ENCODE results near the gene VPS26A.

DNA sequence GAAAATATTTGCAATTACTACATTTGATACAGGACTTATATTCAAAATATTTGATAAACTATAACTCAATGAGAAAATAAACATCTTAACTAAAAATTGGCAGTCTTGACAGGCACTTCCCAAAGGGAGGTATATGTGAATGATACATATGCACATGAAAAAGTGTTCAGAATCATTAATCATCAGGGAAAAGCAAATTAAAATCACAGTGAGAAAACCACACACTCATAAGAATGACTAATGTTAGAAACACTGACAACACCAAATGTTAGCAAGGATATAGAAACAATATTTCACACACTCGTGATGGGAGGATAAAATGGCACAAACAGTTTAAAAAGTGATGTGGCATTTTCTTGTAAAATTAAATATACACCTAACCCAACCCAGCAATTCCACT, 4.1 kb upstream of the VPS26A start:
- TF ChIP-seq, protein P1, sequence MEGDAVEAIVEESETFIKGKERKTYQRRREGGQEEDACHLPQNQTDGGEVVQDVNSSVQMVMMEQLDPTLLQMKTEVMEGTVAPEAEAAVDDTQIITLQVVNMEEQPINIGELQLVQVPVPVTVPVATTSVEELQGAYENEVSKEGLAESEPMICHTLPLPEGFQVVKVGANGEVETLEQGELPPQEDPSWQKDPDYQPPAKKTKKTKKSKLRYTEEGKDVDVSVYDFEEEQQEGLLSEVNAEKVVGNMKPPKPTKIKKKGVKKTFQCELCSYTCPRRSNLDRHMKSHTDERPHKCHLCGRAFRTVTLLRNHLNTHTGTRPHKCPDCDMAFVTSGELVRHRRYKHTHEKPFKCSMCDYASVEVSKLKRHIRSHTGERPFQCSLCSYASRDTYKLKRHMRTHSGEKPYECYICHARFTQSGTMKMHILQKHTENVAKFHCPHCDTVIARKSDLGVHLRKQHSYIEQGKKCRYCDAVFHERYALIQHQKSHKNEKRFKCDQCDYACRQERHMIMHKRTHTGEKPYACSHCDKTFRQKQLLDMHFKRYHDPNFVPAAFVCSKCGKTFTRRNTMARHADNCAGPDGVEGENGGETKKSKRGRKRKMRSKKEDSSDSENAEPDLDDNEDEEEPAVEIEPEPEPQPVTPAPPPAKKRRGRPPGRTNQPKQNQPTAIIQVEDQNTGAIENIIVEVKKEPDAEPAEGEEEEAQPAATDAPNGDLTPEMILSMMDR (conservative IDR thresholded peaks at IDR 0.05), result no peak
- TF ChIP-seq EZH2 (IDR thresholded peaks at IDR 0.05; ENCODE audit: low read depth), result no peak
